Smooth muscle cell (in vitro differentiated cells): ENCODE measurements around the gene DDX42. TPM values are rescaled to one million over a fixed set of nuclear protein-coding genes. Genes with fewer than 3 reads are reported as not detected.

Experiments used
- DNase-seq: peaks from one replicate; lab custom pipeline; 2025; ENCODE audit not compliant: unreplicated experiment; lab: John Stamatoyannopoulos, UW
- H2AFZ ChIP-seq: fragments of 200-600 bp; sonication (generic); 2 replicates; pipeline ENCODE4 v1.6.0; 2016; ENCODE audit warnings: antibody characterized with exemption, low read depth, mild to moderate bottlenecking
- H3F3A ChIP-seq: fragments of 200-600 bp; sonication (generic); 2 replicates; pipeline ENCODE4 v1.6.0; 2017; ENCODE audit warnings: antibody characterized with exemption, low read depth
- H3K27ac ChIP-seq: fragments of 200-600 bp; sonication (generic); 2 replicates; pipeline ENCODE4 v1.5.1; 2016; ENCODE audit warnings: low read depth, mild to moderate bottlenecking
- H3K27me3 ChIP-seq: fragments of 200-600 bp; sonication (generic); 2 replicates; pipeline ENCODE4 v1.6.1; 2016; ENCODE audit warnings: low read depth, mild to moderate bottlenecking
- H3K36me3 ChIP-seq: fragments of 200-600 bp; sonication (generic); 2 replicates; pipeline ENCODE4 v1.5.1; 2016; ENCODE audit warnings: low read depth
- H3K4me1 ChIP-seq: fragments of 200-600 bp; sonication (generic); 2 replicates; pipeline ENCODE4 v1.5.1; 2016; ENCODE audit warnings: low read depth
- H3K4me2 ChIP-seq: fragments of 200-600 bp; sonication (generic); 2 replicates; pipeline ENCODE4 v1.6.0; 2016; ENCODE audit warnings: mild to moderate bottlenecking
- H3K4me3 ChIP-seq: fragments of 200-600 bp; sonication (generic); 2 replicates; pipeline ENCODE4 v1.5.1; 2016; ENCODE audit warnings: mild to moderate bottlenecking
- H3K79me2 ChIP-seq: fragments of 200-600 bp; sonication (generic); 2 replicates; pipeline ENCODE4 v1.6.0; 2016; ENCODE audit warnings: low read depth, mild to moderate bottlenecking
- H3K9ac ChIP-seq: fragments of 200-600 bp; sonication (generic); 2 replicates; pipeline ENCODE4 v1.6.0; 2016; ENCODE audit warnings: low read depth
- H3K9me3 ChIP-seq: fragments of 200-600 bp; sonication (generic); replicated peaks from 2 replicates; pipeline ENCODE4 v1.5.1; 2016; ENCODE audit warnings: low read depth
- H4K20me1 ChIP-seq: fragments of 200-600 bp; sonication (generic); 2 replicates; pipeline ENCODE4 v1.6.0; 2016; ENCODE audit warnings: low read depth
- CTCF ChIP-seq: fragments of 200-600 bp; sonication (generic); IDR thresholded peaks from 2 replicates; pipeline ENCODE4 v1.5.1; 2017; ENCODE audit warnings: borderline replicate concordance, mild to moderate bottlenecking, antibody characterized with exemption; ENCODE audit not compliant: insufficient read depth, poor library complexity, severe bottlenecking
- WGBS: methylation state at CpG from one replicate; pipeline ENCODE4 v1.1.7; 2016; ENCODE audit warnings: low lambda C conversion rate; 5-methylcytosine and 5-hydroxymethylcytosine counted together
- polyA plus RNA-seq: library from polyadenylated mRNA; unstranded; fragments of >200 nt; fragmentation: Nextera tagmentation; extraction: Ambion mirVana; gene quantifications from 2 replicates; pipeline ENCODE4 v1.2.1, GENCODE V29; 2016
- total RNA-seq: library from RNA; depleted of rRNA; stranded (reverse); fragments of >200 nt; gene quantifications from 2 replicates; pipeline ENCODE4 v1.2.3, GENCODE V29; 2014

Gene DDX42
- total and polyA plus RNA-seq, 2 experiments from 2014 or later: 30.1 to 80.5 TPM

GRCh38 chr17:63822537-63822936, 48.6 kb downstream of the DDX42 start:
- Histone ChIP-seq H3F3A (peaks cover 17% of the 10 kb centered on the region), H3K36me3 (peaks cover 11% of the 10 kb centered on the region), H3K27ac (no peak overlapping the region), H3K4me1 (peaks cover 6% of the 10 kb centered on the region), H3K79me2 (peaks cover 15% of the 10 kb centered on the region), H3K4me2 (no peak overlapping the region), H3K9me3 (no peaks in the 10 kb centered on the region), H2AFZ (no peak overlapping the region), H3K27me3 (no peaks in the 10 kb centered on the region), H3K4me3 (no peak overlapping the region), H3K9ac (no peak overlapping the region), H4K20me1 (peaks cover 24% of the 10 kb centered on the region)
- TF ChIP-seq CTCF: no peak
- DNase-seq: no peak

- peaks cover 9% of the 10 kb centered on the region for H3F3A ChIP-seq
- H2AFZ ChIP-seq: no peak overlapping the region
- no peak overlapping the region for H3K4me3 ChIP-seq
- no peak overlapping the region for H3K4me2 ChIP-seq
- no peaks in the 10 kb centered on the region for H3K27me3 ChIP-seq
- no peak for TF ChIP-seq CTCF
- WGBS: 97% methylated on average over 13 of the region's 13 CpGs
- H3K79me2 ChIP-seq: peaks cover 27% of the 10 kb centered on the region
- DNase-seq: no peak
- H3K9me3 ChIP-seq: no peaks in the 10 kb centered on the region
- H3K4me1 ChIP-seq: peaks cover 14% of the 10 kb centered on the region
- H3K9ac ChIP-seq: no peak overlapping the region
- H3K36me3 ChIP-seq: peaks cover 8% of the 10 kb centered on the region
- H3K27ac ChIP-seq: no peak overlapping the region
- peaks cover 24% of the 10 kb centered on the region for H4K20me1 ChIP-seq
Observed at GRCh38 chr17:63823659-63824331, 49.8 kb downstream of the DDX42 start.

- H3K79me2 ChIP-seq: peaks cover 33% of the 10 kb centered on the region
- no peak overlapping the region for H3K4me3 ChIP-seq
- no peak overlapping the region for H3K9ac ChIP-seq
- H3K4me2 ChIP-seq: no peak overlapping the region
- no peak overlapping the region for H2AFZ ChIP-seq
- H3K27ac ChIP-seq: no peak overlapping the region
- peaks cover 4% of the 10 kb centered on the region for H3K36me3 ChIP-seq
- DNase-seq: no peak
- H3K4me1 ChIP-seq: peaks cover 14% of the 10 kb centered on the region
- H3K9me3 ChIP-seq: no peaks in the 10 kb centered on the region
- H3K27me3 ChIP-seq: no peaks in the 10 kb centered on the region
- H3F3A ChIP-seq: peaks cover 4% of the 10 kb centered on the region
- peaks cover 18% of the 10 kb centered on the region for H4K20me1 ChIP-seq
- no peak for TF ChIP-seq CTCF
- 97% methylated on average over 9 of the region's 9 CpGs for WGBS
Observed at GRCh38 chr17:63824362-63824761, 50.4 kb downstream of the DDX42 start.

- Histone ChIP-seq H3K9ac (peak overlapping the region; percentile 97), H3F3A (peaks cover 3% of the 10 kb centered on the region), H3K4me2 (peak overlapping the region; percentile 95), H2AFZ (peak overlapping the region; percentile 99), H3K4me3 (peak overlapping the region; percentile 71), H3K4me1 (peaks cover 14% of the 10 kb centered on the region), H3K79me2 (peaks cover 36% of the 10 kb centered on the region), H3K36me3 (no peaks in the 10 kb centered on the region), H3K9me3 (no peaks in the 10 kb centered on the region), H3K27me3 (no peaks in the 10 kb centered on the region), H3K27ac (peak overlapping the region; percentile 95), H4K20me1 (peaks cover 8% of the 10 kb centered on the region)
- no peak for TF ChIP-seq CTCF
- 2% methylated on average over 31 of the region's 31 CpGs for WGBS
- DNase-seq: no peak
Observed at GRCh38 chr17:63826468-63827001, 52.6 kb downstream of the DDX42 start.
